Skeletal muscle satellite cell (primary cell): ENCODE data around the gene RPL29.

Source experiments
- H3K27me3 ChIP-seq: 2 replicates; pipeline ENCODE4 v1.7.0; 2013; ENCODE audit warnings: low read length; ENCODE audit not compliant: control insufficient read depth, insufficient read depth
- H3K36me3 ChIP-seq: 2 replicates; pipeline ENCODE4 v1.7.0; 2013; ENCODE audit warnings: mild to moderate bottlenecking, control low read depth, low read length; ENCODE audit not compliant: insufficient read depth
- H3K4me1 ChIP-seq: 2 replicates; pipeline ENCODE4 v1.7.0; 2013; ENCODE audit warnings: low read length; ENCODE audit not compliant: control insufficient read depth, insufficient read depth
- H3K4me2 ChIP-seq: 2 replicates; pipeline ENCODE4 v1.7.0; 2013; ENCODE audit warnings: mild to moderate bottlenecking, low read length
- H3K4me3 ChIP-seq: 2 replicates; pipeline ENCODE4 v1.7.0; 2013; ENCODE audit warnings: low read length
- H3K9ac ChIP-seq: 2 replicates; pipeline ENCODE4 v1.7.0; 2013; ENCODE audit warnings: mild to moderate bottlenecking, low read depth, low read length, moderate library complexity
- H3K9me3 ChIP-seq: replicated peaks from 2 replicates; pipeline ENCODE4 v1.7.0; 2013; ENCODE audit warnings: mild to moderate bottlenecking, control low read depth, low read length

The RPL29 gene

GRCh38 chr3:51958603-51959521 is 36.8 kb downstream of the RPL29 start:
- Histone ChIP-seq H3K4me2 (no peak overlapping the region), H3K4me1 (peaks cover 22% of the 10 kb centered on the region), H3K36me3 (peaks cover 34% of the 10 kb centered on the region), H3K27me3 (no peaks in the 10 kb centered on the region), H3K9me3 (no peaks in the 10 kb centered on the region), H3K9ac (no peak overlapping the region), H3K4me3 (no peak overlapping the region)

- no peaks in the 10 kb centered on the region for H3K9me3 ChIP-seq
- H3K4me1 ChIP-seq, result peaks cover 26% of the 10 kb centered on the region
- H3K9ac ChIP-seq, result no peak overlapping the region
- H3K4me3 ChIP-seq, result no peak overlapping the region
- no peak overlapping the region for H3K4me2 ChIP-seq
- no peaks in the 10 kb centered on the region for H3K27me3 ChIP-seq
- H3K36me3 ChIP-seq, result peaks cover 33% of the 10 kb centered on the region
These were observed 38.0 kb downstream of the RPL29 start for GRCh38 chr3:51957520-51958205.

GRCh38 chr3:51955893-51956770 is 39.6 kb downstream of the RPL29 start:
- no peaks in the 10 kb centered on the region for H3K27me3 ChIP-seq

GRCh38 chr3:51955175-51955892 is 40.4 kb downstream of the RPL29 start, which contains the start of gene GPR62:
Gene GPR62 (plus strand): TSS chr3:51955381. CDS start chr3:51955653, 272 bp downstream.
- no peaks in the 10 kb centered on the region for H3K27me3 ChIP-seq
- peaks cover 26% of the 10 kb centered on the region for H3K4me1 ChIP-seq
- peak within 1 kb of the TSS; percentile 78 for H3K4me2 ChIP-seq
- H3K9ac ChIP-seq, result peak within 1 kb of the TSS; percentile 22
- no peaks in the 10 kb centered on the region for H3K9me3 ChIP-seq
- H3K36me3 ChIP-seq, result peaks cover 26% of the 10 kb centered on the region
- H3K4me3 ChIP-seq, result peak within 1 kb of the TSS; percentile 49

More at GRCh38 chr3:51955893-51956770, 39.6 kb downstream of the RPL29 start:
- Histone ChIP-seq H3K36me3 (peaks cover 28% of the 10 kb centered on the region), H3K9me3 (no peaks in the 10 kb centered on the region), H3K4me3 (peak overlapping the region; percentile 49), H3K9ac (peak overlapping the region; percentile 22), H3K4me1 (peaks cover 26% of the 10 kb centered on the region), H3K4me2 (peak overlapping the region; percentile 78)

- Histone ChIP-seq H3K27me3 (no peaks in the 10 kb centered on the region), H3K4me2 (no peak overlapping the region), H3K36me3 (peaks cover 23% of the 10 kb centered on the region), H3K9ac (no peak overlapping the region), H3K9me3 (no peaks in the 10 kb centered on the region), H3K4me3 (no peak overlapping the region), H3K4me1 (peaks cover 26% of the 10 kb centered on the region)
These were observed 41.0 kb downstream of the RPL29 start for GRCh38 chr3:51954713-51955112.

GRCh38 chr3:51954105-51954504 is 41.6 kb downstream of the RPL29 start:
- no peak overlapping the region for H3K9ac ChIP-seq
- H3K27me3 ChIP-seq, result no peaks in the 10 kb centered on the region
- no peak overlapping the region for H3K4me3 ChIP-seq
- H3K36me3 ChIP-seq, result peaks cover 24% of the 10 kb centered on the region
- H3K4me2 ChIP-seq, result no peak overlapping the region
- H3K9me3 ChIP-seq, result no peaks in the 10 kb centered on the region
- H3K4me1 ChIP-seq, result peaks cover 26% of the 10 kb centered on the region

GRCh38 chr3:51953445-51953844 is 42.2 kb downstream of the RPL29 start:
- H3K4me2 ChIP-seq, result no peak overlapping the region
- H3K4me1 ChIP-seq, result peaks cover 26% of the 10 kb centered on the region
- H3K27me3 ChIP-seq, result no peaks in the 10 kb centered on the region
- H3K4me3 ChIP-seq, result no peak overlapping the region
- peaks cover 27% of the 10 kb centered on the region for H3K36me3 ChIP-seq
- no peaks in the 10 kb centered on the region for H3K9me3 ChIP-seq
- H3K9ac ChIP-seq, result no peak overlapping the region

GRCh38 chr3:51950899-51951298 is 44.8 kb downstream of the RPL29 start:
- Histone ChIP-seq H3K27me3 (no peaks in the 10 kb centered on the region), H3K4me1 (peaks cover 17% of the 10 kb centered on the region), H3K9me3 (no peaks in the 10 kb centered on the region), H3K36me3 (peaks cover 10% of the 10 kb centered on the region), H3K9ac (no peak overlapping the region), H3K4me2 (no peak overlapping the region), H3K4me3 (no peak overlapping the region)

- Histone ChIP-seq H3K4me1 (peaks cover 8% of the 10 kb centered on the region), H3K9me3 (no peaks in the 10 kb centered on the region), H3K27me3 (no peaks in the 10 kb centered on the region), H3K4me3 (no peak overlapping the region), H3K36me3 (peaks cover 10% of the 10 kb centered on the region), H3K4me2 (no peak overlapping the region), H3K9ac (no peak overlapping the region)
These were observed 46.6 kb downstream of the RPL29 start for GRCh38 chr3:51949121-51949520.

GRCh38 chr3:51948016-51948580 is 47.6 kb downstream of the RPL29 start:
- Histone ChIP-seq H3K4me3 (no peak overlapping the region), H3K9me3 (no peaks in the 10 kb centered on the region), H3K36me3 (peaks cover 10% of the 10 kb centered on the region), H3K27me3 (no peaks in the 10 kb centered on the region), H3K4me1 (peaks cover 7% of the 10 kb centered on the region), H3K9ac (no peak overlapping the region), H3K4me2 (no peak overlapping the region)
